Stimulated activated CD4-positive, alpha-beta T cell treated with anti-CD3 and anti-CD28 coated beads, TNF-alpha, amount 100 ng/mL, for 4 hours (primary cell): Measurements from ENCODE around the gene SPON2.

Experiments used
- DNase-seq, 3 experiments: peaks; one replicate each; pipeline ENCODE4 v3.0.0-alpha.2; 2020; ENCODE audit warnings: low read depth in 3 of 3

The SPON2 gene

GRCh38 chr4:1208970-1209704, 36.8 kb upstream of the SPON2 start:
- DNase-seq: no peak

GRCh38 chr4:1208266-1208961, 36.0 kb upstream of the SPON2 start:
- no peak for DNase-seq

- DNase-seq: no peak
These were observed 35.4 kb upstream of the SPON2 start for GRCh38 chr4:1207603-1208265.

GRCh38 chr4:1207157-1207470, 34.7 kb upstream of the SPON2 start:
- DNase-seq: no peak

GRCh38 chr4:1206299-1207156, 34.1 kb upstream of the SPON2 start:
- DNase-seq: no peak

GRCh38 chr4:1205586-1206298, 33.4 kb upstream of the SPON2 start:
- DNase-seq: no peak

GRCh38 chr4:1204828-1205585, 32.6 kb upstream of the SPON2 start:
- no peak for DNase-seq

- no peak for DNase-seq
These were observed 32.0 kb upstream of the SPON2 start for GRCh38 chr4:1204286-1204827.

- DNase-seq: no peak
These were observed 30.7 kb upstream of the SPON2 start for GRCh38 chr4:1203026-1203616.

- DNase-seq: no peak
These were observed 30.2 kb upstream of the SPON2 start for GRCh38 chr4:1202526-1203011.

GRCh38 chr4:1201851-1202525, 29.6 kb upstream of the SPON2 start:
- peak; percentile 37 to 53 (median 48) for DNase-seq

GRCh38 chr4:1200425-1201035, 28.1 kb upstream of the SPON2 start:
- DNase-seq: no peak

GRCh38 chr4:1199556-1200331, 27.4 kb upstream of the SPON2 start:
- no peak for DNase-seq

GRCh38 chr4:1198098-1198844, 25.9 kb upstream of the SPON2 start:
- DNase-seq: no peak

GRCh38 chr4:1196421-1197183, 24.2 kb upstream of the SPON2 start:
- no peak for DNase-seq

GRCh38 chr4:1195891-1196401, 23.6 kb upstream of the SPON2 start:
- DNase-seq: no peak
